ENCODE measurements around the gene ACBD4.

The ACBD4 gene, protein sequence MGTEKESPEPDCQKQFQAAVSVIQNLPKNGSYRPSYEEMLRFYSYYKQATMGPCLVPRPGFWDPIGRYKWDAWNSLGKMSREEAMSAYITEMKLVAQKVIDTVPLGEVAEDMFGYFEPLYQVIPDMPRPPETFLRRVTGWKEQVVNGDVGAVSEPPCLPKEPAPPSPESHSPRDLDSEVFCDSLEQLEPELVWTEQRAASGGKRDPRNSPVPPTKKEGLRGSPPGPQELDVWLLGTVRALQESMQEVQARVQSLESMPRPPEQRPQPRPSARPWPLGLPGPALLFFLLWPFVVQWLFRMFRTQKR

DNA sequence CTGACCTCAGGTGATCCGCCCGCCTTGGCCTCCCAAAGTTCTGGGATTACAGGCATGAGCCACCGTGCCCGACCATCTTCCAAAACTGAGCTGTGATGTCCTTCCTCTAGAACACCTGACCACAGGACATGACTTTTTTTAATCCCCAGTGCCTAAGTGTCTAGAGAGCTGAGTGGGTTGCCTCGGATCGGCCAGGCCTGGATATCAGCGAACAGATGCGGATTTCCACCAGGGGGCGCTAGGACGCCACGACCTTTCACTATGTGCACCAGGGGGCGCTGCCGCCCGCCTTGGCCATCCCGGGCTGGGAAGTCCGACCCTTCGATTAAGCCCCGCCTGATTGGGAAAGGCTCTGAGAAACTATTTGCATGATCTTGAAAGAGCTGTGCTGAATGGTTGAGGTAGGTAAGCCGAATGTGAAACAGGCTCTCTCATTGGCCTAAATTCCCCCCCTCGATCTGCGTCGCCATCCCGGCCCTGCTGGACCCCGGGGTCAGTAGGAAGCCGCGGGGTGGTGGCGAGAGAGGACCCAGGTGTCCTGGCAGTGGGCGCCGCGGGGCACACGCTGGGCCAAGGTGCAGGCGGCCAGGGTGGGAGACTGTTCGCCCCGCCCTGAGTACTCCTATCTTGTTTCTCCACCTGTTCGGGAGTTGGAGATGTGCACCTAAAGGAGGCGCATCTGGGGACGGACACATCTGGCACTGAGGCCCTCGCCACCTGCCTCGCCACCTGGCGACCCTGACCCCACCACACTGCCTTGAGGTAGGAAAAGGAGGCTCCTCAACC, at the start of gene ACBD4:
TSS of gene ACBD4 (plus strand) at position 496 of the 786 bp plus-strand sequence. CDS start 458 bp downstream, outside the sequence.
- peak within 1 kb of the TSS; percentile 85 for H3K4me3 ChIP-seq (ENCODE audit: low read length)
- peak; percentile 96 for DNase-seq (ENCODE audit: low read depth)
- TF ChIP-seq, protein P1, sequence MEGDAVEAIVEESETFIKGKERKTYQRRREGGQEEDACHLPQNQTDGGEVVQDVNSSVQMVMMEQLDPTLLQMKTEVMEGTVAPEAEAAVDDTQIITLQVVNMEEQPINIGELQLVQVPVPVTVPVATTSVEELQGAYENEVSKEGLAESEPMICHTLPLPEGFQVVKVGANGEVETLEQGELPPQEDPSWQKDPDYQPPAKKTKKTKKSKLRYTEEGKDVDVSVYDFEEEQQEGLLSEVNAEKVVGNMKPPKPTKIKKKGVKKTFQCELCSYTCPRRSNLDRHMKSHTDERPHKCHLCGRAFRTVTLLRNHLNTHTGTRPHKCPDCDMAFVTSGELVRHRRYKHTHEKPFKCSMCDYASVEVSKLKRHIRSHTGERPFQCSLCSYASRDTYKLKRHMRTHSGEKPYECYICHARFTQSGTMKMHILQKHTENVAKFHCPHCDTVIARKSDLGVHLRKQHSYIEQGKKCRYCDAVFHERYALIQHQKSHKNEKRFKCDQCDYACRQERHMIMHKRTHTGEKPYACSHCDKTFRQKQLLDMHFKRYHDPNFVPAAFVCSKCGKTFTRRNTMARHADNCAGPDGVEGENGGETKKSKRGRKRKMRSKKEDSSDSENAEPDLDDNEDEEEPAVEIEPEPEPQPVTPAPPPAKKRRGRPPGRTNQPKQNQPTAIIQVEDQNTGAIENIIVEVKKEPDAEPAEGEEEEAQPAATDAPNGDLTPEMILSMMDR (conservative IDR thresholded peaks at IDR 0.05; ENCODE audit: low read length): peak; percentile 100

DNA sequence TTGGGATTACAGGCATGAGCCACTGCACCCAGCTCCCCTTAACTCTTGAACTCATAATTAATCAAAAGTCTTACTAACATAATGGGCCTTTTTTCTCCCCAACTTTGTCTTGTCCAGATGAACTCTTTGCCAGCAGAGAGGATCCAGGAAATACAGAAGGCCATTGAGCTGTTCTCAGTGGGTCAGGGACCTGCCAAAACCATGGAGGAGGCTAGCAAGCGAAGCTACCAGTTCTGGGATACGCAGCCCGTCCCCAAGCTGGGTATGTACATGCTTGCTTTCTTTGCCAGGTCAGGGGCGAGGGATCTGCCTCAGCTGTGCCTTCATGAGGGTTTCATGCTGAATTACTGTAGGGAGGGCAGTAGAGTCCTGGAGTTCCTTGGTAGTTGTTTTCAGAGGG, 49.1 kb upstream of the ACBD4 start:
- TF ChIP-seq, protein P1 (conservative IDR thresholded peaks at IDR 0.05; ENCODE audit: low read length): no peak
- no peak overlapping the region for H3K4me3 ChIP-seq (ENCODE audit: low read length)
- no peak for DNase-seq (ENCODE audit: low read depth)

DNA sequence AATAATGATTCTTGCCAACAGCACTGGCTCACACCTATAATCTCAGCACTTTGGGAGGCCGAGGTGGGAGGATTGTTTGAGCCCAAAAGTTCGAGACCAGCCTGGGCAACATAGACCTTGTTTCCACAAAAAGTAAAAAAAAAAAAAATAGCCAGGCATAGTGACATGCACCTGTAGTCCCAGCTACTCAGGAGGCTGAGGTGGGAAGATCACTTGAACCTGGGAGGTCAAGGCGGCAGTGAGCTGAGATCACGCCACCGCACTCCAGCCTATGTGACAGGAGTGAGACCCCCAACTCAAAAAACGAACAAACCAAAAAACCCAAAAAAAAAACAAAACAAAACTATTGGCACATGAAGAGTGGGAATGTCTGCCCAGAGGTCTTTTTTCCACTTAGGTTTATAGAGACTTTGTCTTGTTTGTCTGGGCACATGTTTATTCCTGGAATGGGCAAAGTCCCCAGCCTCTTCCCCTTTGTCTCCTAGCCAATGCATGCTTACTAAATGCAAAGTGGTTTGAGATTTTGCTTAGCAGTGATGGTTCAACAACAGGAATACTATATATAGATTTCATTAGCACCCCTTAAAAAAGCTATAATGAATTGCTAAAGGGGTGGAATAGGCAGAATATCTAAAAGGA, 48.5 kb upstream of the ACBD4 start:
- no peak overlapping the region for H3K4me3 ChIP-seq (ENCODE audit: low read length)
- no peak for DNase-seq (ENCODE audit: low read depth)
- TF ChIP-seq, protein P1 (conservative IDR thresholded peaks at IDR 0.05; ENCODE audit: low read length): no peak

DNA sequence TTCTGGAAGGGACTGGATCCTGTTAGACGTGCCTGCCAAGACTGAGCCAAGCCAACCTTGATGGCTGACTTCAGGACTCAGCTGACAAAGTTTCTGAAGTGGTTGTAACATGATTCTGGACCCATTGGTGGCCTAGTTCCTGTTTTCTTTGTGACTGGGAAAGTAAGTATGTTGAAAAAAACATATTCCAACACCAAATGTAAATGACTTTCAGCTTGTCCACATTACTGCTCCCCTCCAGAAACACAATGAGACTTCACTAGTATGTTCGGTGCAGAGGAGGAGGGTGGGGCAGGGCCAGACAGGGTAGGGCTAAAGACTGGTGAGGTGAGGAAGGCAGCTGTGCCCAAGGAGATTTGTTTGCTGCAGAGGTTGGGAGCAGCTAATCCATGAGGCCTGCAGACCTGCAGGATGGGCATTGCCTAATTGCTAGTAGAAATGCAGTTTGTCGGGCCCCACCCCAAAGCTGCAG, 47.9 kb upstream of the ACBD4 start:
- TF ChIP-seq, protein P1 (conservative IDR thresholded peaks at IDR 0.05; ENCODE audit: low read length): no peak
- peak; percentile 45 for DNase-seq (ENCODE audit: low read depth)

DNA sequence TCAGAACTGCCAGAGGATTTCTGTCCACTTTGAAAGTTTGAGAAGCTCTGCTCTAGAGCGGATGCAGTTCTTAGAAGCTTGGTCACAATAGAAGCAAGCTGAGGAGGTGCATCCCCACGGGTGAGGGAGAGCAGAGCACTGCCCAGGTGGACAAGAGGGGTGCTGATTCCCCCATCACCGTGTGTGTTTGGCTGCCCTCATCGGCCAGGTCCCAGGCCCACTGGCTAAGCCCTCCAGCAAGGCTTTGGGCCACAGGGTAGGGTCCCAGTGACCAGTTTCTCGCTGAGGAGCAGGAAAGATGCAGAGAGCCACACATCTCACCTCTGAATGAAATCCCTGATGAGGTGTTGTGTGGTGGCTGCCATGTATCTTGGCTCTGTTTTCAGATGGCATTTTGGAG, 47.5 kb upstream of the ACBD4 start:
- no peak for DNase-seq (ENCODE audit: low read depth)
- H3K4me3 ChIP-seq (ENCODE audit: low read length): no peak overlapping the region
- TF ChIP-seq, protein P1 (conservative IDR thresholded peaks at IDR 0.05; ENCODE audit: low read length): no peak

More for the DNA sequence above, 47.9 kb upstream of the ACBD4 start:
- H3K4me3 ChIP-seq (ENCODE audit: low read length): no peak overlapping the region

DNA sequence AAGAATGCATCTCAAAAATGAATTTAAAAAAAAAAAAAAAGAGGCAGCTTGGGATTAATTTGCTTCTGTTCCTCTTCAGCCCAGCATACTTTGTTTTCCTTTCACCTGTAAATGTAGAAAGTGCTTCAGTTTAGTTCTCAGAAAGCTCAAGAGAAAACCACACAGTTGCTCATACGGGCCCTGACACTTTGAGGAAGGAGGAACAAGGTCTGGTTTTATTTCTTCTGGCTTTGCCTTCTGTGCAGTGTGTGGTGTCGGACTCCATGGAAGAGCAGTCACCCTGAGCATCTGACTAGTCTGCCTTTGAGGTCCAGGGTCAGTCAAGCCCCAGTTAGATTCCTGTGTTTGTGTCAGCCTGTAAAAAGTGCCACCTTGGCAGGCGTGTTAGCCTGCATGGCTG, 46.7 kb upstream of the ACBD4 start:
- TF ChIP-seq, protein P1 (conservative IDR thresholded peaks at IDR 0.05; ENCODE audit: low read length): no peak
- H3K4me3 ChIP-seq (ENCODE audit: low read length): no peak overlapping the region
- DNase-seq (ENCODE audit: low read depth): no peak

All from AG10803 (cell line).